GM23338 (cell line): ENCODE results near the gene IGSF21. TPM values are rescaled to one million over a fixed set of nuclear protein-coding genes. Genes with fewer than 3 reads are reported as not detected.

ENCODE experiments used
- ATAC-seq: fragments of 200-7000 bp; cut with Tn5 transposase; 3 replicates; pipeline ENCODE4 v1.9.1; 2020
- DNase-seq: peaks from one replicate; pipeline ENCODE4 v3.0.0-alpha.2; 2015; ENCODE audit warnings: low spot score
- H2AFZ ChIP-seq: fragments of 200-600 bp; sonication (generic); 2 replicates; pipeline ENCODE4 v1.8.0; 2016; ENCODE audit warnings: antibody characterized with exemption, mild to moderate bottlenecking, moderate library complexity
- H3F3A ChIP-seq: fragments of 200-600 bp; sonication (generic); replicated peaks from 2 replicates; pipeline ENCODE4 v1.8.0; 2017; ENCODE audit warnings: antibody characterized with exemption, mixed run types, low read depth
- H3K27ac ChIP-seq: fragments of 200-600 bp; sonication (generic); 2 replicates; pipeline ENCODE4 v1.6.1; 2016; ENCODE audit warnings: low read depth
- H3K27me3 ChIP-seq: fragments of 200-600 bp; sonication (generic); 2 replicates; pipeline ENCODE4 v1.8.0; 2016; ENCODE audit warnings: mild to moderate bottlenecking, mixed run types, moderate library complexity; ENCODE audit not compliant: insufficient read depth
- H3K36me3 ChIP-seq: fragments of 200-600 bp; sonication (generic); 2 replicates; pipeline ENCODE4 v1.8.0; 2016; ENCODE audit warnings: mild to moderate bottlenecking; ENCODE audit not compliant: insufficient read depth
- H3K4me1 ChIP-seq: fragments of 200-600 bp; sonication (generic); 2 replicates; pipeline ENCODE4 v1.8.0; 2016; ENCODE audit warnings: mild to moderate bottlenecking, moderate library complexity; ENCODE audit not compliant: insufficient read depth
- H3K4me2 ChIP-seq: fragments of 200-600 bp; sonication (generic); 2 replicates; pipeline ENCODE4 v1.7.1; 2017; ENCODE audit warnings: mixed run types
- H3K4me3 ChIP-seq: fragments of 200-600 bp; sonication (generic); 2 replicates; pipeline ENCODE4 v1.6.1; 2016; ENCODE audit warnings: mixed run types
- H3K79me2 ChIP-seq: fragments of 200-600 bp; sonication (generic); replicated peaks from 2 replicates; pipeline ENCODE4 v1.8.0; 2017; ENCODE audit warnings: mild to moderate bottlenecking; ENCODE audit not compliant: insufficient read depth
- H3K9me2 ChIP-seq: fragments of 200-600 bp; sonication (generic); 2 replicates; pipeline ENCODE4 v1.8.0; 2017; ENCODE audit not compliant: insufficient read depth
- H4K20me1 ChIP-seq: fragments of 200-600 bp; sonication (generic); replicated peaks from 2 replicates; pipeline ENCODE4 v1.8.0; 2017; ENCODE audit warnings: mild to moderate bottlenecking; ENCODE audit not compliant: insufficient read depth
- H3K27ac Mint-ChIP-seq: 2 replicates; pipeline ENCODE4 v1.8.0; 2020; ENCODE audit warnings: inconsistent platforms, mild to moderate bottlenecking, moderate library complexity, mixed read lengths
- H3K27me3 Mint-ChIP-seq: 3 replicates; pipeline ENCODE4 v1.8.0; 2022; ENCODE audit warnings: low read depth, mild to moderate bottlenecking, moderate library complexity, mixed read lengths, inconsistent platforms; ENCODE audit not compliant: insufficient read depth, poor library complexity
- H3K36me3 Mint-ChIP-seq: 3 replicates; pipeline ENCODE4 v1.8.0; 2021; ENCODE audit warnings: low read depth, mild to moderate bottlenecking, inconsistent platforms, moderate library complexity, mixed read lengths
- H3K4me1 Mint-ChIP-seq: 3 replicates; pipeline ENCODE4 v1.8.0; 2020; ENCODE audit warnings: mild to moderate bottlenecking, inconsistent platforms, mixed read lengths
- H3K4me3 Mint-ChIP-seq: 3 replicates; pipeline ENCODE4 v1.8.0; 2021; ENCODE audit warnings: moderate library complexity, mild to moderate bottlenecking, inconsistent platforms, mixed read lengths
- H3K9me3 Mint-ChIP-seq: 3 replicates; pipeline ENCODE4 v1.8.0; 2020; ENCODE audit warnings: moderate library complexity, mild to moderate bottlenecking, inconsistent platforms, mixed read lengths
- CREB1 ChIP-seq: fragments of 250-450 bp; sonication (Bioruptor Pico); IDR thresholded peaks from 2 replicates; pipeline ENCODE4 v1.5.0; 2020; ENCODE audit warnings: low read depth, mild to moderate bottlenecking, moderate library complexity
- CTCF ChIP-seq, 2 experiments: fragments of 200-600 bp in 1 of 2; sonication (generic) in 1 of 2; conservative IDR thresholded peaks; 2 replicates each; pipeline versions ENCODE4 v1.5.1 to v1.6.1; 2016 to 2017; ENCODE audit warnings: antibody characterized with exemption in 2 of 2, low read depth in 2 of 2, mild to moderate bottlenecking in 2 of 2, moderate library complexity in 1 of 2
- EZH2phosphoT487 ChIP-seq: fragments of 200-600 bp; sonication (generic); IDR thresholded peaks from one replicate; pipeline ENCODE4 v1.8.1; 2018; ENCODE audit warnings: antibody characterized with exemption; ENCODE audit not compliant: unreplicated experiment
- JUNB ChIP-seq: IDR thresholded peaks from one replicate; pipeline ENCODE4 v1.6.1; 2016; ENCODE audit warnings: antibody characterized with exemption; ENCODE audit not compliant: unreplicated experiment
- NANOG ChIP-seq: IDR thresholded peaks from 2 replicates; pipeline ENCODE4 v1.6.1; 2016; ENCODE audit warnings: antibody characterized with exemption, borderline replicate concordance
- REST ChIP-seq: IDR thresholded peaks from one replicate; pipeline ENCODE4 v1.6.1; 2018; ENCODE audit warnings: antibody characterized with exemption; ENCODE audit not compliant: unreplicated experiment
- STAT1 ChIP-seq: IDR thresholded peaks from one replicate; pipeline ENCODE4 v1.6.1; 2016; ENCODE audit warnings: antibody characterized with exemption; ENCODE audit not compliant: unreplicated experiment
- ZNF331 ChIP-seq: fragments of 250-450 bp; sonication (Bioruptor Pico); IDR thresholded peaks from 2 replicates; pipeline ENCODE4 v1.5.0; 2020; ENCODE audit warnings: low read depth, mild to moderate bottlenecking, moderate library complexity
- polyA plus RNA-seq: library from polyadenylated mRNA; unstranded; fragments of >200 nt; fragmentation: Nextera tagmentation; extraction: Ambion mirVana; gene quantifications from 2 replicates; pipeline ENCODE4 v1.2.1, GENCODE V29; 2016
- total RNA-seq: library from RNA; depleted of rRNA; stranded (reverse); fragments of >200 nt; shearing (Covaris generic); gene quantifications from 2 replicates; pipeline ENCODE4 v1.2.3, GENCODE V29; 2014
- TF ChIP-seq, protein P1 (sequence below): IDR thresholded peaks from 2 replicates; pipeline ENCODE4 v1.6.1; 2016; ENCODE audit warnings: antibody characterized with exemption

Gene IGSF21
- total and polyA plus RNA-seq, 2 experiments from 2014 or later, result 15.6 to 15.7 TPM

DNA sequence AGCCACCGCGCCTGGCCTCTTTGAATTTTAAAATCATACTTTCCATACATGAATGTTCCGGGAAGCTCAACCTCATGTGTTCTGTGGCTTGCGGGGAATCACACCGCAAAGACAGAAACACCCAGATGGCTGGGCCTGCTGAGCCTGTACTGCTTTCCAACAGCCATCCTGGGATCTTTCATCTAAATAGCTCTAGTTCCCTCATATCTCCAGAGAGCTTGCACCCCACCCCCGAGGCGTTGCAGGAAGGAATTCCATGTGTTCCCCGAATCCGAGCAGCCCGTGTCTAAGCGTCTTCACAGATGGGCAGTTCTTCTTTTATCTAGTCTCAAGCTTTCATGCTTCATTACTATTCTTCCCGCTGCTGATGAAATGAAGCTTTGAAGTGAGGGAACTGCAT is 66.4 kb downstream of the IGSF21 start (continued):
- no peak for TF ChIP-seq EZH2phosphoT487
- TF ChIP-seq ZNF331 (CRISPR knock-in tag), result no peak
- TF ChIP-seq STAT1, result no peak
- no peak for TF ChIP-seq CREB1
- TF ChIP-seq CTCF (conservative IDR thresholded peaks at IDR 0.05; ENCODE audit: low read depth in 2 of 2), result no peak
- TF ChIP-seq NANOG, result no peak
- TF ChIP-seq JUNB, result no peak
- TF ChIP-seq, protein P1, sequence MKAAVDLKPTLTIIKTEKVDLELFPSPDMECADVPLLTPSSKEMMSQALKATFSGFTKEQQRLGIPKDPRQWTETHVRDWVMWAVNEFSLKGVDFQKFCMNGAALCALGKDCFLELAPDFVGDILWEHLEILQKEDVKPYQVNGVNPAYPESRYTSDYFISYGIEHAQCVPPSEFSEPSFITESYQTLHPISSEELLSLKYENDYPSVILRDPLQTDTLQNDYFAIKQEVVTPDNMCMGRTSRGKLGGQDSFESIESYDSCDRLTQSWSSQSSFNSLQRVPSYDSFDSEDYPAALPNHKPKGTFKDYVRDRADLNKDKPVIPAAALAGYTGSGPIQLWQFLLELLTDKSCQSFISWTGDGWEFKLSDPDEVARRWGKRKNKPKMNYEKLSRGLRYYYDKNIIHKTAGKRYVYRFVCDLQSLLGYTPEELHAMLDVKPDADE, result no peak
- TF ChIP-seq REST, result no peak

DNA sequence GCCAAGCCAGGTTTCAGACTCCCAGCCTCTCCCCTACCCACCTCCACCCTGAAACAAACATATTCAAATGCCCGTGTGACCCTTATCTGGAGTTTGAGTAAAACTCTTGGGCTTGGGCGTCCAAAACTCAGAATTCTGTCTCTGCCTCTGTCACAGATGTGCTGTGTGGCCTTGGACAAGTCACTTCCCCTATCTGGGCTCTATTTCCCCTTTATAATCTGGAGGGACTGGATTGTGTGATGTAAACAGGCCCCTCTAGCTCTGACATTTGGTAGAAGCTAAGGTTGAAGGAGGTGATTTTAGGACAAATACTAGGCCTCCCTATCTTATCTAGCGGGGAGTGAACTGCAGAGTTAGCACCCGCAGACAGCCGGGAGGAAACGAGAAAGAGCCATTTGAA is 67.5 kb downstream of the IGSF21 start:
- Mint-ChIP-seq H3K27me3 (peaks cover 10% of the 10 kb centered on the region), H3K36me3 (peaks cover 2% of the 10 kb centered on the region; the same call in 1 of the 3 replicates), H3K4me1 (peaks cover 55% of the 10 kb centered on the region), H3K4me3 (no peak overlapping the region), H3K27ac (no peak overlapping the region), H3K9me3 (no peaks in the 10 kb centered on the region)
- ATAC-seq (no peak), DNase-seq (no peak)
- H3K4me2 ChIP-seq, result no peak overlapping the region
- no peaks in the 10 kb centered on the region for H3K79me2 ChIP-seq
- H3K4me3 ChIP-seq, result no peak overlapping the region
- H3K4me1 ChIP-seq, result peaks cover 31% of the 10 kb centered on the region
- H3K36me3 ChIP-seq, result no peaks in the 10 kb centered on the region
- no peaks in the 10 kb centered on the region for H3K9me2 ChIP-seq
- no peak overlapping the region for H2AFZ ChIP-seq
- H3K27ac ChIP-seq, result no peak overlapping the region
- H3K27me3 ChIP-seq, result no peaks in the 10 kb centered on the region
- no peak for TF ChIP-seq EZH2phosphoT487
- H4K20me1 ChIP-seq, result no peaks in the 10 kb centered on the region
- no peaks in the 10 kb centered on the region for H3F3A ChIP-seq
